A673 (cell line): ENCODE results near the gene HGD. TPM values are rescaled to one million over a fixed set of nuclear protein-coding genes. Genes with fewer than 3 reads are reported as not detected.

Source experiments
- BruUV-seq: library from RNA; stranded (reverse); fragments of 400-500 nt; replicated peaks from 2 replicates; lab custom pipeline; 2021; lab: Mats Ljungman, UMichigan
- CTCF ChIA-PET: fragments of 300-600 bp; sonication (Branson Sonifier 250); formaldehyde crosslinking; loops from one replicate; lab custom pipeline; 2022; ENCODE audit warnings: antibody characterized with exemption; lab: Charles Lee
- POLR2A ChIA-PET: fragments of 300-600 bp; sonication (Branson Sonifier 250); formaldehyde crosslinking; loops from one replicate; lab custom pipeline; 2022; ENCODE audit warnings: antibody characterized with exemption; ENCODE audit not compliant: low non-redundant PET; lab: Charles Lee
- DNase-seq: peaks from one replicate; pipeline ENCODE4 v3.0.0-alpha.2; 2015; ENCODE audit warnings: low spot score
- H3K27ac ChIP-seq: fragments of 200-600 bp; sonication (generic); 2 replicates; pipeline ENCODE4 v1.5.1; 2016; ENCODE audit warnings: mixed run types, low read depth, mild to moderate bottlenecking, mixed read lengths, antibody characterized with exemption, low read length; ENCODE audit not compliant: poor library complexity, severe bottlenecking
- H3K27me3 ChIP-seq: fragments of 200-600 bp; sonication (generic); replicated peaks from 2 replicates; pipeline ENCODE4 v1.6.1; 2017; ENCODE audit warnings: mixed run types, low read depth, mild to moderate bottlenecking, mixed read lengths, antibody characterized with exemption, low read length; ENCODE audit not compliant: insufficient read depth, poor library complexity
- H3K36me3 ChIP-seq: fragments of 200-600 bp; sonication (generic); 2 replicates; pipeline ENCODE4 v1.6.1; 2016; ENCODE audit warnings: mixed run types, mild to moderate bottlenecking, mixed read lengths, antibody characterized with exemption, low read length; ENCODE audit not compliant: insufficient read depth, poor library complexity, severe bottlenecking
- H3K4me1 ChIP-seq: fragments of 200-600 bp; sonication (generic); 2 replicates; pipeline ENCODE4 v1.6.1; 2017; ENCODE audit warnings: mixed run types, mild to moderate bottlenecking, mixed read lengths, antibody characterized with exemption, low read length; ENCODE audit not compliant: insufficient read depth, poor library complexity, severe bottlenecking
- H3K4me3 ChIP-seq: fragments of 200-600 bp; sonication (generic); 2 replicates; pipeline ENCODE4 v1.5.1; 2016; ENCODE audit warnings: low read depth, mixed run types, mild to moderate bottlenecking, mixed read lengths, low read length; ENCODE audit not compliant: poor library complexity, severe bottlenecking
- H3K9me3 ChIP-seq: fragments of 200-600 bp; sonication (generic); 2 replicates; pipeline ENCODE4 v1.6.1; 2016; ENCODE audit warnings: mixed run types, low read depth, mild to moderate bottlenecking, mixed read lengths, antibody characterized with exemption, low read length; ENCODE audit not compliant: poor library complexity, severe bottlenecking
- EZH2 ChIP-seq: fragments of 200-600 bp; sonication (generic); IDR thresholded peaks from 2 replicates; pipeline ENCODE4 v1.6.1; 2017; ENCODE audit warnings: borderline replicate concordance, low read depth, mild to moderate bottlenecking, mixed read lengths, antibody characterized with exemption, low read length; ENCODE audit not compliant: poor library complexity, severe bottlenecking
- intact Hi-C: fragments of 100-400 bp; cut with micrococcal nuclease; formaldehyde crosslinking; loops from one replicate; pipeline ENCODE4 v1.10.0; 2022; ENCODE audit not compliant: unreplicated experiment
- total RNA-seq: library from RNA; stranded (reverse); gene quantifications from 2 replicates; pipeline ENCODE4 v1.2.3, GENCODE V29; 2021
- TF ChIP-seq, protein P1 (sequence below): fragments of 300-800, 200-600 bp; sonication (generic); conservative IDR thresholded peaks from 2 replicates; pipeline ENCODE4 v1.5.1; 2017; ENCODE audit warnings: low read depth, mild to moderate bottlenecking, antibody characterized with exemption, low read length, moderate library complexity, mixed read lengths

The HGD gene
- total RNA-seq, 1 experiment from 2014 or later, result 0.28 TPM

DNA sequence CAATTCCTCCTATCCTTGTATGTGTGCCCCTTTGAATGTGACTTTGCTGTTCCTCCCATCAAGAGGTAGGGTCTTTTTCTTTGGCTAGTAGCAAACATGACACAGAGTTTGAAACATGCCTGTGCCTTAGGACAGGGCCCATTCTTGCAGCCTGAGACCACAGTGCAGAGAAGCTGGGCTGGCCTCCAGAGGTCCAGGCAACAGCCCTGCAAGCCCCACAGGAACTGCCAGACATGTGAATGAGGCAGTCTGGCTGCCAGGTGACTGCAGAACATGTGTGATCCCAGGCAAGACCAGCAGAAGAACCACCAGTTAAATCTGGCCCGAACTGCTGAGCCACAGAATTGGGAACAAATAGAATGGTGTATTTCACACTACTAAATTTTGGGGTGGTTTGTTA is 1.2 kb upstream of the HGD start:
- no peaks in the 10 kb centered on the region for H3K27me3 ChIP-seq
- no peaks in the 10 kb centered on the region for H3K9me3 ChIP-seq
- no peak for TF ChIP-seq EZH2
- TF ChIP-seq, protein P1, sequence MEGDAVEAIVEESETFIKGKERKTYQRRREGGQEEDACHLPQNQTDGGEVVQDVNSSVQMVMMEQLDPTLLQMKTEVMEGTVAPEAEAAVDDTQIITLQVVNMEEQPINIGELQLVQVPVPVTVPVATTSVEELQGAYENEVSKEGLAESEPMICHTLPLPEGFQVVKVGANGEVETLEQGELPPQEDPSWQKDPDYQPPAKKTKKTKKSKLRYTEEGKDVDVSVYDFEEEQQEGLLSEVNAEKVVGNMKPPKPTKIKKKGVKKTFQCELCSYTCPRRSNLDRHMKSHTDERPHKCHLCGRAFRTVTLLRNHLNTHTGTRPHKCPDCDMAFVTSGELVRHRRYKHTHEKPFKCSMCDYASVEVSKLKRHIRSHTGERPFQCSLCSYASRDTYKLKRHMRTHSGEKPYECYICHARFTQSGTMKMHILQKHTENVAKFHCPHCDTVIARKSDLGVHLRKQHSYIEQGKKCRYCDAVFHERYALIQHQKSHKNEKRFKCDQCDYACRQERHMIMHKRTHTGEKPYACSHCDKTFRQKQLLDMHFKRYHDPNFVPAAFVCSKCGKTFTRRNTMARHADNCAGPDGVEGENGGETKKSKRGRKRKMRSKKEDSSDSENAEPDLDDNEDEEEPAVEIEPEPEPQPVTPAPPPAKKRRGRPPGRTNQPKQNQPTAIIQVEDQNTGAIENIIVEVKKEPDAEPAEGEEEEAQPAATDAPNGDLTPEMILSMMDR, result no peak
- CTCF ChIA-PET, result no interaction called here
- BruUV-seq, result no TSS peak
- H3K4me1 ChIP-seq, result peaks cover 10% of the 10 kb centered on the region
- intact Hi-C loops, result no loop called here
- DNase-seq, result no peak
- H3K27ac ChIP-seq, result no peak overlapping the region
- no peaks in the 10 kb centered on the region for H3K36me3 ChIP-seq
- POLR2A ChIA-PET, result no interaction called here
- H3K4me3 ChIP-seq, result no peak overlapping the region

- Histone ChIP-seq H3K36me3 (no peaks in the 10 kb centered on the region), H3K4me1 (peaks cover 13% of the 10 kb centered on the region), H3K4me3 (no peak overlapping the region), H3K9me3 (no peaks in the 10 kb centered on the region), H3K27me3 (no peaks in the 10 kb centered on the region), H3K27ac (no peak overlapping the region)
- CTCF ChIA-PET, result no interaction called here
- DNase-seq, result no peak
- intact Hi-C loops, result no loop called here
- BruUV-seq, result no TSS peak
- POLR2A ChIA-PET, result no interaction called here
- TF ChIP-seq, protein P1, result no peak
- TF ChIP-seq EZH2, result no peak
These were observed 467 bp downstream of the HGD start for GRCh38 chr3:120681506-120682038.

DNA sequence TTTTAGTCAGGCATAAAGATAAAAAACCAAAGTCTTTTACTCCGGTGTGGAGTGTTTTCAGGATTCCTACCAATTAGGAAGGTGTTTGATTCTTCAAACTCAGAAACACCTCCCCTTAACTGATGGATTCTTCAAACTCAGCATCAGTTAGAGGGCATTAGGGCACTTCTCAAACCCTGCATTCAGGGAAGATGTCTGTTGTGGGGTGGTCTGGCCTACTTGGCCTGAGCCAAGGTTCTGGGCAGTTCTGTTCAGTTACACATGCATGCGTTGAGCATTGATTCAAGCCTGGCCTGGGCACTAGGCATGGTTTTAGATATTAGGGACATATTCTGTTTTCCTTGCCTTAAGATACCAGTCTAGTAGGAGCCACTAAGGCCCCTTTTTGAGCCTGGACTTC is 1.0 kb downstream of the HGD start:
- no peaks in the 10 kb centered on the region for H3K27me3 ChIP-seq
- DNase-seq, result no peak
- H3K36me3 ChIP-seq, result no peaks in the 10 kb centered on the region
- H3K4me3 ChIP-seq, result no peak overlapping the region
- TF ChIP-seq, protein P1, result no peak
- no peak for TF ChIP-seq EZH2
- H3K4me1 ChIP-seq, result peaks cover 15% of the 10 kb centered on the region
- H3K9me3 ChIP-seq, result no peaks in the 10 kb centered on the region
- no peak overlapping the region for H3K27ac ChIP-seq
- BruUV-seq, result no TSS peak
- CTCF ChIA-PET, result no interaction called here
- POLR2A ChIA-PET, result no interaction called here
- intact Hi-C loops, result no loop called here
